ENCODE data around the gene FAF1. TPM values are rescaled to one million over a fixed set of nuclear protein-coding genes. Genes with fewer than 3 reads are reported as not detected.

FAF1 gene
- total and polyA plus RNA-seq, 2 donors (not counting 3 experiments of a cell fraction or from before 2014, with no cell fraction given), result 9.0 to 57.6 TPM

GRCh38 chr1:50416150-50416527 lies 543.9 kb downstream of the FAF1 start:
- POLR2A ChIA-PET, result no interaction called here
- BruUV-seq (replicated peaks), result no TSS peak
- Histone ChIP-seq H3K36me3 (ENCODE audit: control insufficient read depth in 2 of 2, extremely low read depth in 1 of 2, insufficient read depth in 2 of 2, low read length in 2 of 2) (no peaks in the 10 kb centered on the region), H3K9me1 (replicated peaks; ENCODE audit: control insufficient read depth, extremely low read depth, insufficient read depth, low read length) (no peaks in the 10 kb centered on the region), H3K27me3 (ENCODE audit: control insufficient read depth in 2 of 2, insufficient read depth in 2 of 2, low read length in 2 of 2) (peaks cover 70 to 80% of the 10 kb centered on the region in 2 experiments), H3K4me1 (ENCODE audit: control insufficient read depth, extremely low read depth, insufficient read depth, low read length) (no peaks in the 10 kb centered on the region), H2AFZ (ENCODE audit: low read depth, low read length) (no peak overlapping the region), H4K20me1 (replicated peaks; ENCODE audit: control insufficient read depth, extremely low read depth, insufficient read depth, low read length) (no peaks in the 10 kb centered on the region), H3K4me2 (ENCODE audit: insufficient read depth, low read length) (no peak overlapping the region), H3K27ac (ENCODE audit: insufficient read depth, low read depth, low read length) (no peak overlapping the region), H3K79me2 (ENCODE audit: control insufficient read depth, insufficient read depth, low read length) (no peaks in the 10 kb centered on the region), H3K9me3 (replicated peaks; ENCODE audit: control insufficient read depth, insufficient read depth, low read length) (no peaks in the 10 kb centered on the region), H3K4me3 (replicated peaks in 1 of 3; ENCODE audit: insufficient read depth in 1 of 3, low read depth in 1 of 3, low read length in 3 of 3) (no peak overlapping the region), H3K9ac (replicated peaks; ENCODE audit: extremely low read depth, insufficient read depth, low read length) (no peak overlapping the region)
- DNase-seq (ENCODE audit: low read depth, low spot score), result no peak
- FAIRE-seq, result no peak
- intact Hi-C loops (cut with micrococcal nuclease) (no loop called here), dilution Hi-C loops (cut with MboI; ENCODE audit: extremely low pct_ligation_motif_present, low sequenced_read_pairs) (no loop called here)
- CTCF ChIA-PET, result no interaction called here
- no peak for TF ChIP-seq MAX (IDR thresholded peaks at IDR 0.05; ENCODE audit: insufficient read depth, insufficient read length)
- no peak for TF ChIP-seq POLR2AphosphoS5 (IDR thresholded peaks at IDR 0.05; ENCODE audit: insufficient read depth, low read depth, low read length)
- no peak for TF ChIP-seq MYC (IDR thresholded peaks at IDR 0.05; ENCODE audit: low read depth, low read length)
- TF ChIP-seq EZH2 (IDR thresholded peaks at IDR 0.05; ENCODE audit: borderline replicate concordance, low read depth, low read length, severe bottlenecking), result no peak
- no peak for TF ChIP-seq GATA2 (IDR thresholded peaks at IDR 0.05; ENCODE audit: insufficient read depth, insufficient read length, low read depth, low read length)

- Histone ChIP-seq H3K27me3 (ENCODE audit: control insufficient read depth in 2 of 2, insufficient read depth in 2 of 2, low read length in 2 of 2) (peaks cover 63 to 74% of the 10 kb centered on the region in 2 experiments), H3K9me1 (replicated peaks; ENCODE audit: control insufficient read depth, extremely low read depth, insufficient read depth, low read length) (no peaks in the 10 kb centered on the region), H3K9ac (replicated peaks; ENCODE audit: extremely low read depth, insufficient read depth, low read length) (no peak overlapping the region), H2AFZ (ENCODE audit: low read depth, low read length) (no peak overlapping the region), H3K4me3 (replicated peaks in 1 of 3; ENCODE audit: insufficient read depth in 1 of 3, low read depth in 1 of 3, low read length in 3 of 3) (no peak overlapping the region), H3K79me2 (ENCODE audit: control insufficient read depth, insufficient read depth, low read length) (no peaks in the 10 kb centered on the region), H3K4me2 (ENCODE audit: insufficient read depth, low read length) (no peak overlapping the region), H4K20me1 (replicated peaks; ENCODE audit: control insufficient read depth, extremely low read depth, insufficient read depth, low read length) (no peaks in the 10 kb centered on the region), H3K4me1 (ENCODE audit: control insufficient read depth, extremely low read depth, insufficient read depth, low read length) (no peaks in the 10 kb centered on the region), H3K9me3 (replicated peaks; ENCODE audit: control insufficient read depth, insufficient read depth, low read length) (no peaks in the 10 kb centered on the region), H3K36me3 (ENCODE audit: control insufficient read depth in 2 of 2, extremely low read depth in 1 of 2, insufficient read depth in 2 of 2, low read length in 2 of 2) (no peaks in the 10 kb centered on the region), H3K27ac (ENCODE audit: insufficient read depth, low read depth, low read length) (no peak overlapping the region)
- BruUV-seq (replicated peaks), result no TSS peak
- DNase-seq (ENCODE audit: low read depth, low spot score), result no peak
- TF ChIP-seq JUN (IDR thresholded peaks at IDR 0.05; ENCODE audit: borderline replicate concordance, insufficient read depth, insufficient read length, low read depth) (no peak), POLR2AphosphoS5 (IDR thresholded peaks at IDR 0.05; ENCODE audit: insufficient read depth, low read depth, low read length) (no peak), FOS (IDR thresholded peaks at IDR 0.05; ENCODE audit: borderline replicate concordance, insufficient read depth, low read length) (no peak), EZH2 (IDR thresholded peaks at IDR 0.05; ENCODE audit: borderline replicate concordance, low read depth, low read length, severe bottlenecking) (peak; percentile 84), CTCF (IDR thresholded peaks at IDR 0.05; ENCODE audit: extremely low read depth in 1 of 2, insufficient read depth in 1 of 2, low read depth in 1 of 2, low read length in 2 of 2) (no peak)
- dilution Hi-C loops (cut with MboI; ENCODE audit: extremely low pct_ligation_motif_present, low sequenced_read_pairs) (no loop called here), intact Hi-C loops (cut with micrococcal nuclease) (no loop called here)
- CTCF ChIA-PET, result interaction anchor here (1.2 kb wide), 2 partner anchors 189 to 289 kb away, joined by 3 to 4 read pairs; no protein-coding TSS in a partner anchor
- POLR2A ChIA-PET, result no interaction called here
- FAIRE-seq, result no peak
These were observed 544.6 kb downstream of the FAF1 start for GRCh38 chr1:50415235-50416149.
